GM23248 (cell line): Measurements from ENCODE around the gene WEE2.

Experiments used
- EZH2 ChIP-seq: fragments of 200-600 bp; sonication (generic); IDR thresholded peaks from 2 replicates; pipeline ENCODE4 v1.6.1; 2018; ENCODE audit warnings: antibody characterized with exemption, mild to moderate bottlenecking; ENCODE audit not compliant: insufficient read depth, poor library complexity, severe bottlenecking
- EZH2phosphoT487 ChIP-seq: fragments of 200-600 bp; sonication (generic); IDR thresholded peaks from 2 replicates; pipeline ENCODE4 v1.6.1; 2018; ENCODE audit warnings: antibody characterized with exemption, moderate library complexity, mild to moderate bottlenecking, low read depth; ENCODE audit not compliant: insufficient read depth

GRCh38 chr7:141666071-141666470 is 42.1 kb upstream of the WEE2 start:
- TF ChIP-seq EZH2 (no peak), EZH2phosphoT487 (no peak)
